Suprapubic skin (tissue), 4 donors: ENCODE measurements around the gene SNAPIN. TPM values are rescaled to one million over a fixed set of nuclear protein-coding genes. Genes with fewer than 3 reads are reported as not detected.

Experiments
- DNase-seq, 2 donors: peaks; one replicate each; pipeline ENCODE4 v3.0.0-alpha.2; 2019; ENCODE audit warnings: low spot score in 2 of 2
- H3K27ac ChIP-seq: fragments of 200-600 bp; sonication (generic); one replicate; pipeline ENCODE4 v1.5.1; 2019
- H3K27me3 ChIP-seq: fragments of 200-600 bp; sonication (generic); one replicate; pipeline ENCODE4 v1.5.1; 2019
- H3K36me3 ChIP-seq: fragments of 200-600 bp; sonication (generic); one replicate; pipeline ENCODE4 v1.5.1; 2019
- H3K4me1 ChIP-seq: fragments of 200-600 bp; sonication (generic); one replicate; pipeline ENCODE4 v1.5.1; 2019
- H3K4me3 ChIP-seq: fragments of 200-600 bp; sonication (generic); one replicate; pipeline ENCODE4 v1.5.1; 2019; ENCODE audit warnings: mild to moderate bottlenecking
- H3K9me3 ChIP-seq: fragments of 200-600 bp; sonication (generic); one replicate; pipeline ENCODE4 v1.5.1; 2019
- CTCF ChIP-seq, 2 donors: fragments of 200-600 bp in 1 of 2; fragments of 450-650 bp in 1 of 2; sonication (generic) in 1 of 2; IDR thresholded peaks; one replicate each; pipeline ENCODE4 v1.5.1; 2016 to 2019; ENCODE audit warnings: antibody characterized with exemption in 2 of 2, mild to moderate bottlenecking in 1 of 2, moderate library complexity in 1 of 2
- EP300 ChIP-seq: sonication (generic); formaldehyde crosslinking; IDR thresholded peaks from one replicate; pipeline ENCODE4 v1.6.1; 2017; ENCODE audit warnings: antibody characterized with exemption
- POLR2A ChIP-seq, 2 donors: fragments of 450-650 bp; IDR thresholded peaks; one replicate each; pipeline ENCODE4 v1.6.1; 2017; ENCODE audit warnings: antibody characterized with exemption in 2 of 2, mild to moderate bottlenecking in 2 of 2, moderate library complexity in 2 of 2
- POLR2AphosphoS5 ChIP-seq, 3 donors: sonication (generic); formaldehyde crosslinking; IDR thresholded peaks; one replicate each; pipeline ENCODE4 v1.6.1; 2017; ENCODE audit warnings: antibody characterized with exemption in 3 of 3
- WGBS: methylation state at CpG from one replicate; pipeline ENCODE4 v1.1.5; 2018; 5-methylcytosine and 5-hydroxymethylcytosine counted together
- total RNA-seq, 4 donors: library from RNA; depleted of rRNA; stranded (reverse); fragments of >200 nt; gene quantifications; one replicate each; pipeline ENCODE4 v1.1.0, GENCODE V29; 2016

SNAPIN gene
- total RNA-seq, 4 donors from 2014 or later = 33.6 to 41.1 (median 35.6) TPM

DNA sequence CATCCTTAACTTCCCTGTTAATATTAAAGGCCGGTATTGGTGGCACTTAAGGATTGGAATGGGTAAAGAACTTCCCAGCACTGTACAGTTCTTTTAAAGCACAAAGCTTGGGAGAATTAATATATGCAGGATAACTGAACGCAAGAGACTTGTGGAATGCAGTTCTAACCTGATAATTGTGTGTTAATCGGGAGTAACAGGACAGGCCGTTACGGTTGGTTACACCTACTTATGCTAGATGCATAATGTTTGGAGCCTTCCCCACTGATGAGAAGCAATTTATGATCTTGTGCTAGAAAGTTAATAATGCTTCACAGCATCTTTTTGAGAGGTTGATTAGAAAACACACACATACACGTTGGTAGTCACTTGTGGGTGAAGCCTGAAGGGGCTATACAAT is 17.6 kb upstream of the SNAPIN start:
- Histone ChIP-seq H3K27ac (no peak overlapping the region), H3K36me3 (peaks cover 97% of the 10 kb centered on the region), H3K4me1 (peaks cover 12% of the 10 kb centered on the region), H3K9me3 (no peaks in the 10 kb centered on the region), H3K4me3 (no peak overlapping the region), H3K27me3 (no peaks in the 10 kb centered on the region)
- WGBS = 64% methylated on average over 6 of the region's 6 CpGs
- DNase-seq = no peak
- no peak for TF ChIP-seq POLR2AphosphoS5 (IDR thresholded peaks at IDR 0.05)
- TF ChIP-seq POLR2A (IDR thresholded peaks at IDR 0.05) = no peak
- no peak for TF ChIP-seq EP300
- TF ChIP-seq CTCF (IDR thresholded peaks at IDR 0.05) = no peak

GRCh38 chr1:153642161-153642560 is 16.3 kb upstream of the SNAPIN start:
- Histone ChIP-seq H3K4me3 (no peak overlapping the region), H3K36me3 (peaks cover 95% of the 10 kb centered on the region), H3K27ac (no peak overlapping the region), H3K27me3 (no peaks in the 10 kb centered on the region), H3K4me1 (peaks cover 9% of the 10 kb centered on the region), H3K9me3 (no peaks in the 10 kb centered on the region)
- 86% methylated on average over 11 of the region's 11 CpGs for WGBS
- no peak for TF ChIP-seq CTCF (IDR thresholded peaks at IDR 0.05)
- no peak for TF ChIP-seq POLR2A (IDR thresholded peaks at IDR 0.05)
- TF ChIP-seq EP300 = no peak
- TF ChIP-seq POLR2AphosphoS5 (IDR thresholded peaks at IDR 0.05) = no peak
- no peak for DNase-seq

GRCh38 chr1:153643100-153643499 is 15.4 kb upstream of the SNAPIN start:
- WGBS = 93% methylated on average over 11 of the region's 11 CpGs
- Histone ChIP-seq H3K36me3 (peaks cover 86% of the 10 kb centered on the region), H3K4me3 (no peak overlapping the region), H3K4me1 (peaks cover 4% of the 10 kb centered on the region), H3K27ac (no peak overlapping the region), H3K27me3 (no peaks in the 10 kb centered on the region), H3K9me3 (no peaks in the 10 kb centered on the region)
- peak; percentile 43 to 55 for DNase-seq
- no peak for TF ChIP-seq EP300
- TF ChIP-seq CTCF (IDR thresholded peaks at IDR 0.05) = no peak
- no peak for TF ChIP-seq POLR2A (IDR thresholded peaks at IDR 0.05)
- no peak for TF ChIP-seq POLR2AphosphoS5 (IDR thresholded peaks at IDR 0.05)

GRCh38 chr1:153643816-153644215 is 14.7 kb upstream of the SNAPIN start:
- no peak overlapping the region for H3K27ac ChIP-seq
- DNase-seq = no peak
- no peaks in the 10 kb centered on the region for H3K27me3 ChIP-seq
- no peaks in the 10 kb centered on the region for H3K9me3 ChIP-seq
- peaks cover 4% of the 10 kb centered on the region for H3K4me1 ChIP-seq
- no peak for TF ChIP-seq POLR2A (IDR thresholded peaks at IDR 0.05)
- TF ChIP-seq POLR2AphosphoS5 (IDR thresholded peaks at IDR 0.05) = no peak
- no peak for TF ChIP-seq EP300
- TF ChIP-seq CTCF (IDR thresholded peaks at IDR 0.05) = no peak
- no peak overlapping the region for H3K4me3 ChIP-seq
- H3K36me3 ChIP-seq = peaks cover 79% of the 10 kb centered on the region

GRCh38 chr1:153646672-153647345 is 11.7 kb upstream of the SNAPIN start:
- DNase-seq = peak in 1 of 2 donors; percentile 55
- Histone ChIP-seq H3K4me3 (no peak overlapping the region), H3K27me3 (no peaks in the 10 kb centered on the region), H3K9me3 (no peaks in the 10 kb centered on the region), H3K36me3 (peaks cover 49% of the 10 kb centered on the region), H3K4me1 (peaks cover 10% of the 10 kb centered on the region), H3K27ac (peak overlapping the region; percentile 12)
- no peak for TF ChIP-seq CTCF (IDR thresholded peaks at IDR 0.05)
- no peak for TF ChIP-seq POLR2A (IDR thresholded peaks at IDR 0.05)
- TF ChIP-seq EP300 = no peak
- no peak for TF ChIP-seq POLR2AphosphoS5 (IDR thresholded peaks at IDR 0.05)
- WGBS = 71% methylated on average over 5 of the region's 5 CpGs
